HuH-7 (cell line): ENCODE results near the gene POLR2C.

Source experiments
- DNase-seq: peaks from one replicate; pipeline ENCODE4 v3.0.0; 2011; ENCODE audit warnings: low spot score

The POLR2C gene

GRCh38 chr16:57504001-57504400 is 41.5 kb downstream of the POLR2C start:
- DNase-seq: no peak

GRCh38 chr16:57504491-57504890 is 42.0 kb downstream of the POLR2C start:
- DNase-seq: no peak

GRCh38 chr16:57505169-57505568 is 42.7 kb downstream of the POLR2C start:
- no peak for DNase-seq

GRCh38 chr16:57507136-57508034 is 44.9 kb downstream of the POLR2C start:
- no peak for DNase-seq

- no peak for DNase-seq
Measured at GRCh38 chr16:57508035-57508425, 45.6 kb downstream of the POLR2C start.

GRCh38 chr16:57509231-57509923 is 46.9 kb downstream of the POLR2C start:
- no peak for DNase-seq

GRCh38 chr16:57510016-57510871 is 47.8 kb downstream of the POLR2C start:
- no peak for DNase-seq

GRCh38 chr16:57512296-57513001 is 50.0 kb downstream of the POLR2C start:
- no peak for DNase-seq

- no peak for DNase-seq
Measured at GRCh38 chr16:57513371-57514102, 51.1 kb downstream of the POLR2C start.

- no peak for DNase-seq
Measured at GRCh38 chr16:57514371-57514770, 51.9 kb downstream of the POLR2C start.

GRCh38 chr16:57514791-57515600 is 52.5 kb downstream of the POLR2C start:
- DNase-seq: no peak

GRCh38 chr16:57516176-57516725 is 53.8 kb downstream of the POLR2C start:
- no peak for DNase-seq

GRCh38 chr16:57516773-57517172 is 54.3 kb downstream of the POLR2C start:
- DNase-seq: no peak

- DNase-seq: no peak
Measured at GRCh38 chr16:57517397-57518367, 55.2 kb downstream of the POLR2C start.

- DNase-seq: peak; percentile 54
Measured at GRCh38 chr16:57518520-57518919, 56.0 kb downstream of the POLR2C start.

GRCh38 chr16:57518922-57519321 is 56.4 kb downstream of the POLR2C start:
- DNase-seq: no peak

- peak; percentile 95 for DNase-seq
Measured at GRCh38 chr16:57519796-57520360, 57.4 kb downstream of the POLR2C start.
